Daoy (cell line): ENCODE results near the gene CLEC6A. TPM values are rescaled to one million over a fixed set of nuclear protein-coding genes. Genes with fewer than 3 reads are reported as not detected.
"Not testable (repeated sequence)": the region's sequence is repeated elsewhere in the genome, so short reads cannot be mapped to it uniquely, and the experiment has no call there.

Source experiments
- DNase-seq: peaks from one replicate; pipeline ENCODE4 v3.0.0-alpha.2; 2015; ENCODE audit warnings: low read depth
- total RNA-seq: library from RNA; depleted of rRNA; stranded (reverse); fragments of >200 nt; shearing (Covaris generic); gene quantifications from 2 replicates; pipeline ENCODE4 v1.2.3, GENCODE V29; 2014; rRNA removed

CLEC6A gene
- total RNA-seq, 1 experiment from 2014 or later: not detected

DNA sequence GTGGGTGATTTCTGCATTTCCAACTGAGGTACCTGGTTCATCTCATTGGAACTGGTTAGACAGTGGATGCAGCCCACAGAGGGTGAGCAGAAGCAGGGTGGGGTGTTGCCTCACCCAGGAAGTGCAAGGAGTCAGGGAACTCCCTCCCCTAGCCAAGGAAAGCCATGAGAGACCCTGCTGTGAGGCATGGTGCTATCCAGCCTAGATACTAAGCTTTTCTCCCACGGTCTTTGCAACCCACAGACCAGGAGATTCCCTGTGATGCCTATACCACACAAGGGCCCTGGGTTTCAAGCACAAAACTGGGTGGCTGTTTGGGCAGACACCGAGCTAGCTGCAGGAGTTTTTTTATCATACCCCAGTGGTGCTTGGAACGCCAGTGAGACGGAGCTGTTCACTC, 39.9 kb downstream of the CLEC6A start:
- DNase-seq: not testable (repeated sequence)

DNA sequence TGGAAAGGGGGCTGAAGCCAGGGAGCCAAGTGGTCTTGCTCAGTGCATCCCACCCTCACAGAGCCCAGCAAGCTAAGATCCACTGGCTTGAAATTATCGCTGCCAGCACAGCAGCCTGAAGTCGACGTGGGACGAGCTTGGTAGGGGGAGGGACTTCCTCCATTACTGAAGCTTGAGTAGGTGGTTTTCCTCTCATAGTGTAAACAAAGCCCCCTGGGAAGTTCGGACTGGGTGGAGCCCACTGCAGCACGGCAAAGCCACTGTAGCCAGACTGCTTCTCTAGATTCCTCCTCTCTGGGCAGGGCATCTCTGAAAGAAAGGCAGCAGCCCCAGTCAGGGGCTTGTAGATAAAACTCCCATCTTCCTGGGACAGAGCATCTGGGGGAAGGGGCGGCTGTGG, 40.3 kb downstream of the CLEC6A start:
- DNase-seq: not testable (repeated sequence)

DNA sequence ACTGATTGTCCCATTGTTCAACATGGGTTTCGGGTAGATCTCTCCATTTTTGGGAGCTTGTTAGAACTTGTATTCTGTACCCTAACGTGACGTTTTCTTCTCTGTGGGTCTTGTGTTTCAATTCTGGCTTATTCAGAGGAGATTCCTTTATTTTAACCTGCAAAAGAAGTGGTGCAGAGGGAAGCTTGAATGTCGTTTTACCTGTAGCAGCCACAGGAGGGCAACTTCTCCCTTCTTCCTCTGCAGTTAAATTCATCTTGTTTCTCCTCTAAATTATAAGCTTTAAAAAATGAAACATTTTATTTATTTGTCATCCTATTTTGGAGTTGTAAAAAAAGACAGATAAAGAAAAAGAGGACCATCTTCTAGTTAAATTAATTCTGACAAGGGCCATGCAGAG, 43.9 kb downstream of the CLEC6A start:
- no peak for DNase-seq

DNA sequence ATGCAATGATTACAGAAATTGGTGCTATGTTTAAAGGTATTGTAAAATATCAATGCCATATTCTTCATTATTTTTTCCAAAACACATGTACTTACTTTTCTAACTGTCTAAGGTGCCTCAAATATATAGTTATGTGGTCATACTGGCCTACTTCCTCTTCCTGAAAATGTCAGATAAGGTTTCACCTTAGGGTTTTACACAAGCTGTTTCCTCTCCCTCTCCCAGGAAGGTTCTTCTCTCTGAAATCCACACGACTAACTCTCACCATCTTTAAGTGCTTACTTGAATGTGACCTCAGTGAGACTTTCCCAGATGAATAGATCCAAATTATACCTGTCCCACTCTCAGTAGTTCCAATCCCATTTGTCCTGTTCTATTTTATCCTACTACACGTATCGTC, 46.0 kb downstream of the CLEC6A start:
- no peak for DNase-seq

DNA sequence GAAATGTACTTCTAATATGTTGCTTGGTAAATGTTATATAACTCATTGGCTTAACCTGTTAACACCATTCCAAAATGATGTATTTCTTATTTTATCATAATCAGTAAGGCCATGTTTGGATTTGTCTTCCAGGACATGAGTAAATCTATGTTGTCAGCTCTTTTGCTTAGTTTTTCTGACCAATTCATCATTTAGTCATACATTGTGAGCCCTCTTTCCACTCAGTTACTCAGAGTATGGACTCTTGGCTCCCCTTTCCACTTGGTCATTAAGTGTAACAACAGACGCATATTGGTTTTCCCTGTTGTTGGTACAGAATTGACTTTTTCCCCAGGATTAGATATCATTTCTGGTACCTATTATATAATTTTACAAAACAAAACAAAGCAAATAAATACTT, 48.6 kb downstream of the CLEC6A start:
- no peak for DNase-seq

DNA sequence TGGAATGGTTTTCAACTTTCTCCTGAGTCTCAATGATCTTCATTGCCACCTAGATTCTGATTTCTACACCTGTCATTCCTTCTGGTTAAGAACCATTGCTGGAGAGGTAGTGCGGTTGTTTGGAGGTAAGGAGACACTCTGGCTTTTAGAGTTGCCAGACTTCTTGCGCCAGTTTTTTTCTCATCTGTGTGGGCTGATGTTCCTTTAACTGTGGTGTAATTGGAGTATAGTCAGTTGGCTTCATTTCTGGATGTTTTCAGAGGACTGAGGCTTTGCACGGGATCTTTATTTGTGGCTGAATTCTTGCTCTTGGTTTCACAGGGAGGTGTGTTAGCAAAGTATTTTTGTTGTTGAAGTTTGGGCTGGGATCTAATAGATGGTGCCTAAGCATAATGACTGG, 51.8 kb downstream of the CLEC6A start:
- DNase-seq: no peak

DNA sequence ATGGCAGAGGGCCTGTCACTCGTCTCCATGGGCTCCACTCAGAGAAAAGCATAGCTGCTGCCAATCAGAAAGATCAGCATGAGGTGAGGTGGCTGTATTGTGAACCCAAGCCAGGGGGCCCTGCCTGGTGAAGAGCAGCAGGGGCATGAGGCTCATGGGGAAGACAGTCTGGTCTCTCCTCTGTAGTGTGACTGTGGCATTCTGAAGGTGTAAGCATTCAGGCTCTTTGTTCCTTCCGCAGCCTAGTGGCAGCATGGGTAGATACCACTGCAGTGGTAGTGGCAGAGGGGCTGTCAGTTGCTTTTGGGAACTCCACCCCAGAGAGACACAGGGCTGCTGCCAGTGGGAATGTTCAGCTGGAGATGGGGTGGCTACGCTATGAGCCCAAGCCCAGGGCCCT, 52.5 kb downstream of the CLEC6A start:
- DNase-seq: no peak

DNA sequence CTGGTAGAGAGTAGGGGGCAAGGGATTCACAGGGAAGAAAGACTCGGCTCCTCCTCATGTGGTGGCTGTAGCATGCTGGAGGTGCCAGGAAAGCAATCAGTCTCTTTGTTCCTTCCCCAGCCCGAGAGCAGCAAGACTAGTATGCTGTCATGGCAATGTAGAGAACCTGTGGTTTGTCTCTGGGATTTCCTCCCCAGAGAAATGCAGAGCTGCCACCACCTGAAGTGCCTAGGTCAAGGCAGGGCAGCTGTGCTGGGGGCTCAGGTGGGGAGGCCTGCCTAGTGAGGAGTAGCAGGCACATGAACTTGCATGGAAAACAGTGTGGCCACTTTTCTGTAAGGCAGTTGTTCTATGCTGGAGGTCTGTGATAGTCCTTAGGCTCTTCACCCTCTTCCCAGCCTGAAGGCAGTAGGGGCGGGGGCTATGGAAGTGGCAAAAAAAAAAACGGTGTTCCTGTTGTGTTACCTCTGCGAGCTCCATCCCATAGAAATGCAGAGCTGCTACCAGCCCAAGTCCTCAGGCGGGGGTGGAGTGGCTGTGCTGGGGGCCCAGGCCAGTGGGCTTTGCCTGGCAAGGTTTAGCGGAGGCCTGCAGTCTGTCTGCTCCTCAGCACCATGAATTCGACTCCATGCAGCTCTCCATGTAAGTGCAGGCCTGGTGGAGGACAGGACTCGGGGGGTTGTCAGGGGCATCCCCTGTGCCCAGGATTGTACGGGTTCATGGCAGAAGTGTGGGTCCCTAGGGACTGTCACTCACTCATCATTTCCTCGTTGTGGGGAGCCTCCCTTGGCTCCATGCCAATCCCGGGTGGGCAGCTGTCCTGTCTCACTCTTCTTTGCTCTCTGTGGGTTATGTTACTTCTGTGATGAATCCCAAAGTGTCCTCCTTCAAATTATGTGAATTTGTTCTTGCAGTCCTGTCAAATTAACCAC, 53.4 kb downstream of the CLEC6A start:
- DNase-seq: no peak

DNA sequence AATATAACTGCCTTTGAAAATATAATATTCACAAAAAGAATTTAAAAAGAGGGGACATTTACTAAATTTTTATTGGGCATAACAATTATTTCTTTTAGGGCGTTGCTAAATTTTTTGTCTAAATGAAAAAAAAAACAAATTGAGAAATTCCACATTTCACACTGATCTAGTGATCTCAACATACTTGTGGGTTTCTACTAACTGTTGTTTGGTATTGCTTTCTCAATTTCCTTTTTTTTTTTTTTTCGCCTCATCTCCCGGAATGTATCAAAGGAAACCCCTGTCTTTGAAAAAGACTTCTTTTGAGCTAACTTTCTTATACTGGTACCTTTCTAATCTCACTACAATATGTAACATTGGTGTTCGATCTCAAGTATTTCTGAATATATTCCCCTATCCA, 57.5 kb downstream of the CLEC6A start, which contains the start of gene CLEC4D:
CLEC4D (plus strand) TSS at position 248 of the 400 bp plus-strand sequence. CDS start 230 bp downstream, outside the sequence.
- DNase-seq: no peak

DNA sequence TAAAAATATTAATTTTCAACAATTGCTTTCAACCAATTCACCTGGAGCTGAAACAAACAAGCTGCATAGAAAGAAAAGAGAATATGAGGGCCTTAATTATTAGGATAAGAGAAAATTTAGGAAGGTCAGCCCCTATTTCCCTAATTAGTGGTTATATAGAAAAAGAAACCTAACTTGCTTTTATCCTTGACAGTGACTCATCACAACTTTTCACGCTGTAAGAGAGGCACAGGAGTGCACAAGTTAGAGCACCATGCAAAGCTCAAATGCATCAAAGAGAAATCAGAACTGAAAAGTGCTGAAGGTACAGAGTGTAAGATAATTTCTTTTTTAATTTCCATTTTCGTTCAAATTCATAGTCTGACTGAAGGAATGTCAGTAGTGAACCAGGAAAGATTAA, 62.2 kb downstream of the CLEC6A start:
- DNase-seq: no peak

DNA sequence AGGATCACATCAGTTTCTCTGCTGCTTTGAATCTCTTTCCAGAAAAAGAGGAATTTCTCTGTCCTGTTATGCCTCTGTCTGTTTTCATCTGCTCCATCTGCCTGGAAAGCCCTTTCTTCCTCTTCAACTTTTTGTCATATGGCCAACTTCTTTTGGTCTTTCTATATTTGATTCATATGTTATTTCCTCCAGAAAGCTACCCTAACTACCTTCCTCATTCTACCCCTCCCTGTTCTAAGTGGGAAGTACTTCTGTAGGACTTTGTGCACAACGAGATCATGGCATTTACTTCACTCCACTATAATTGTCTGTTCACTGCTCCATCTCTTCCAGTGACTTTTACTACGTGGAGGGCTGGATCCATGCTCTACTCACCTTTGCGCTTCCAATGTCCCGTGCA, 63.4 kb downstream of the CLEC6A start:
- DNase-seq: no peak

DNA sequence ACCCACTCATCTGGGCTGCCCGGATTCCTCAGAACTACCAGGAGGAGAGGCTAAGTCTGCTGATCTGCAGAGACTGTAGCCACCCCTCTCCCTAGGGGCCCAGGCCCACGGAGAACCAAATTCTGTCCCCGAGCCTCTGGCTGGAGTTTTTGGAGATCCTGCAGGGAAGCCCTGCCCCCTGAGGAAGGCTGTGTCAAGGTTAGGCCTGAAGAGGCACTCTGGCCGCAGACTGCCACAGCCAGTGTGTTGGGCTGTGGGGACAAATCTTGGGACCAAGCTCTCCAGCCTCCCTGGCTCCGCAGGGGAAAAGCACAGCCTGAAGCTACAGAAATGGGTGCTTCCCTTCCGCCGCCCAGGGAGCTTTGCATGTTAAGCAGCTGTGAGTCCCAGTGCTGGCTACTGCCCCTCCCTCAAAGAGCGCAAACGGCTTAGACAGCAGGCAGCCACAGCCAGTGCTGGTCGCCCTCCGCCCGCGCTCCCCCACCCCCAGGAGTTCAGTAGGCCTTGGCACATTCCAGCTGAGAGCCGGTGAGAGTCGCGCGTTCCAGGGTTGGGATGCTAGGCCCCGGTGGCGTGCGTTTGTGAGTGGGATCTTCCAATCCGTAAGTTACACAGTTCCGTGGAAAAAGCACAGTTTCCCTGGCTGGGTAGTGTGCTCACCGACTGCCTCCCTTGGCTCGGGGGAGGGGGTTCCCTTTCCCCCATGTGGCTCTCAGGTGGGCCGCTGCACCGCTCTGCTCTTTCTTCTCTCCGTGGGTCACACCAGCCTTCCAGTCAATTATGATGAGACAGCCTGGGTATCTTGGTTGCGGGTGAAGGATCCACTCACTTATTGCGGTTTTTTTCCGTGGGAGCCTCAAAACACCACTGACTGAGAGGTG, 71.7 kb downstream of the CLEC6A start:
- no peak for DNase-seq

Other genes with a start within 250 kb of the CLEC6A start
- 0.17 TPM in 1 of 2 replicates, not detected in the other for gene FAM90A1, start 228.3 kb upstream of the CLEC6A start, total RNA-seq
- not detected in 2 replicates for gene CLEC4D, start 57.5 kb downstream of the CLEC6A start, total RNA-seq
- gene CLEC4E, start 84.9 kb downstream of the CLEC6A start, total RNA-seq: not detected in 2 replicates
- not detected in 2 replicates for gene AICDA, start 156.9 kb downstream of the CLEC6A start, total RNA-seq
- gene MFAP5, start 206.9 kb downstream of the CLEC6A start, total RNA-seq: 1.1 and 3.9 TPM in 2 replicates
- 21.3 and 22.3 TPM in 2 replicates for gene RIMKLB, start 242.0 kb downstream of the CLEC6A start, total RNA-seq